Ishikawa (cell line): ENCODE results near the gene EPS8.

ENCODE experiments used
- CEBPB ChIP-seq: IDR thresholded peaks from 2 replicates; pipeline ENCODE4 v1.6.1; 2012
- EGR1 ChIP-seq: IDR thresholded peaks from 2 replicates; pipeline ENCODE4 v1.6.1; 2012
- NFIC ChIP-seq: IDR thresholded peaks from 2 replicates; pipeline ENCODE4 v1.6.1; 2012
- RAD21 ChIP-seq: IDR thresholded peaks from 2 replicates; pipeline ENCODE4 v1.6.1; 2012; ENCODE audit warnings: low read depth
- REST ChIP-seq: IDR thresholded peaks from 2 replicates; pipeline ENCODE4 v1.6.1; 2012; ENCODE audit warnings: low read depth, mild to moderate bottlenecking
- TAF1 ChIP-seq: IDR thresholded peaks from 2 replicates; pipeline ENCODE4 v1.6.1; 2012; ENCODE audit warnings: low read depth, mild to moderate bottlenecking
- TCF12 ChIP-seq: IDR thresholded peaks from 2 replicates; pipeline ENCODE4 v1.6.1; 2012; ENCODE audit warnings: low read depth
- TEAD4 ChIP-seq: IDR thresholded peaks from 2 replicates; pipeline ENCODE4 v1.6.1; 2012
- YY1 ChIP-seq: IDR thresholded peaks from 2 replicates; pipeline ENCODE4 v1.6.1; 2012; ENCODE audit warnings: low read depth
- TF ChIP-seq, protein P1 (sequence below): IDR thresholded peaks from 2 replicates; pipeline ENCODE4 v1.6.1; 2012

GRCh38 chr12:15800278-15800677 is 11.1 kb upstream of the EPS8 start:
- no peak for TF ChIP-seq CEBPB
- TF ChIP-seq TCF12, result no peak
- TF ChIP-seq YY1, result no peak
- TF ChIP-seq TEAD4, result no peak
- no peak for TF ChIP-seq EGR1
- no peak for TF ChIP-seq TAF1
- no peak for TF ChIP-seq REST
- no peak for TF ChIP-seq RAD21
- no peak for TF ChIP-seq NFIC
- TF ChIP-seq, protein P1, sequence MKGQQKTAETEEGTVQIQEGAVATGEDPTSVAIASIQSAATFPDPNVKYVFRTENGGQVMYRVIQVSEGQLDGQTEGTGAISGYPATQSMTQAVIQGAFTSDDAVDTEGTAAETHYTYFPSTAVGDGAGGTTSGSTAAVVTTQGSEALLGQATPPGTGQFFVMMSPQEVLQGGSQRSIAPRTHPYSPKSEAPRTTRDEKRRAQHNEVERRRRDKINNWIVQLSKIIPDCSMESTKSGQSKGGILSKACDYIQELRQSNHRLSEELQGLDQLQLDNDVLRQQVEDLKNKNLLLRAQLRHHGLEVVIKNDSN, result no peak
